Non-pigmented ciliary epithelial cell (primary cell): Measurements from ENCODE around the gene MICALL1.
A peak's percentile ranks its signal among the peaks of the same experiment; 100 is the strongest.

Experiments used
- DNase-seq: peaks from one replicate; pipeline ENCODE4 v3.0.0-alpha.2; 2010; ENCODE audit warnings: low read depth

Gene MICALL1

DNA sequence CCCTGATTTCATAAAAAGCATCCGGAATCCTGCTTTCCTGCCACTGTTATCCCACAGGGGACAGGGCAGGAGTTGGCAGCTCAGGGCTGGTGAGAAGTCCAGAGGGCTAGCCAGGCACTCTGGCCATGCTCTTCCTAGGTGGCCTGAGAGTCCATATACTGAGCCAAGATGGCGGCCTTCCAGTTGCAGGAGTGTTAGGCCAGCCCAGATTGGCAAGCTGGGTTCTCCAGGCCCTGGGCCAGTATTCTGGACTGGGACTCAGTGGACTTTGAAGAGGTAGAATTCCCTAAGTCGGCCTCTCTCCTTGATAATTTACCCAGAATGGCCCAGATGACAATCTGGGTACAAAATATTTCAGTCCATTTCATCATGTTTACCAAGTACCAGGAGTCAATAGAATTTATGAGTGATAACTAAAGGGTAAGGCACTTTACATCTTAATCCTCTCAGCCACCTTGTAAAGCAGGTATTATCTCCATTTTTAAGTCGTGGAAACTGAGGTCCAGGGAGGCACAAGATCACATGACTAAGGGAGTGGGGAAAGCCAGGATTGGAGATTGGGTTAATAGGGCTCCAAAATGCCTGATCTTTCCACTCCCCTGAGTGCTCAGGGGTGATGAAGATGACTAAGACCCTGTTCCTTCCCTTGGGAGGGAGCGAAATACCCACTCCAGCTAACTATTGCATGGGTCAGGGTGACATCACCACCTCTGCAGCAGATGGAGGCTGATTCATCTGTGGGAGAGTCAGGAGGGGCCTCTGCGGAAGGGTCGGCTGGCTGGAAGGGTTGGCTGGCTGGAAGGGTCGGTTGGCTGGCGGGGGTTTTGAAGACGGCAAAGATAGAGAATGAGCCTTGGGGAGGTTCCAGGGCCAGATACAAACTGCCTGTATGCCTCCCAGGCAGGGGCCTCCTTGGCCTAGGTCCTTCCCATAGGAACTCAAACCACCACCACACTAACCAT, 1.2 kb upstream of the MICALL1 start:
- peak; percentile 97 for DNase-seq

DNA sequence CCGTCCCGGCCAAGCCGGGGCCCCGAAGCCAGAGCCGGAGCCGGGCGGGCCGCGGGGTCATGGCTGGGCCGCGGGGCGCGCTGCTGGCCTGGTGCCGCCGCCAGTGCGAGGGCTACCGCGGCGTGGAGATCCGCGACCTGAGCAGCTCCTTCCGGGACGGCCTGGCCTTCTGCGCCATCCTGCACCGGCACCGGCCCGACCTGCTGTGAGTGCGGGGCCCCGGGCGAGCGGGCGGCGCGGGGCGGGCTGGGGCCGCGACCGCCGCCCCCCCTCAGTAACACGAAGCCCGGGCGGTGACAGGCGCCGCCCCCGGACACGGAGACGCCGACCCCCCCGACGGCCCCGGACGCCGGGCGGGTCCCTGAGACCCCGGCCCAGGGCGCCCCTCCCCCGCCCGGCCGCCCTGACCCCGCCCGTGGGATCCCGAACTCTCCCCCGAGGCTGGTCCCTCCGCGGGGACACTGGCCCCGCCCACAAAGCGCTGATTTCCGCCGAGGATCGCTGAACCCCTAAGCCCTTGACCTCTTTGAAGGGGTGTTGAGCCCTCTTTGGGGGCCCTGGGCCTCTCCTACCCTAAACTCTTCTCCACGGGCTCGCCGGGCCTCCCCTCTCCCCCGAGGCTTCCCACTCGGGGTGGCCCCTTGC, 389 bp downstream of the MICALL1 start:
- DNase-seq = no peak

- no peak for DNase-seq
These were observed 1.2 kb downstream of the MICALL1 start for GRCh38 chr22:37907036-37907954.

DNA sequence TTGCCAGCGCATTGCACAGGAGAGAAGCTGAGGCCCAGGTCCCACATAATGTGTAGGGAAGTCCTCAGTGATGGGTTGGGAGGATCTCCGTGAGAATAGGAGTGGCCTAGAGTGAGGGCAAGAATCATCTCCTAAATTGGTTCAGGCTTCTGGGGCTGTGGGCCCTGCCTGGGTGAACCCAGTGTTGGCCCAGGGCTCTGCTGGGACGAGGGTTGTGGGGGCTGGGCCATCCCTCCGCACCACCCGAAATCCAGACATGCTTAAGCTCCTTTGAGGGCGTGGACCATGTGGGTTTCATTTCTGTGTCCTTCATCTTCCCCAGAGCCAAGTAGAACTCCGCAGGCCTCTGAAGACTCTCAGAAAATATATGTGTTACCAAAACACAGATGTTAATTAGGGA, 3.7 kb downstream of the MICALL1 start:
- DNase-seq = no peak

GRCh38 chr22:37910890-37911672, 5.0 kb downstream of the MICALL1 start:
- no peak for DNase-seq

DNA sequence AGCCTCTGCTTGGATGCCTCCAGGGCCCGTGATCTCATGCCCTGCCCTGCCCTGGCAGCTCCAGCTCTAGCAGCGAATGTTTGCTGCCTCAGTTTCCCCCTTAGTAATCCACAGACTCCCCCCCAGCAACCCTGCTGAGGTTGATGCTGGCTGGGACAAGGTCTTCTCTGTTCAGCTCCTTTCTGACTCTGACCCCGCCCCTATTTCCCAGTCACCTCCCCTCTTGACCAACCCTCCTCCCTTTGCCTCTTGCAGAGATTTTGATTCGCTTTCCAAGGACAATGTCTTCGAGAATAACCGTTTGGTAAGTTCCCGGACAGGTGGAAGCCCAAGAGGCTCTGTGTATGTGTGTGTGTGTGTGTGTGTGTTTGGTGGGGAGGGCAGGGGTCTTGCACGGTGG, 5.6 kb downstream of the MICALL1 start:
- DNase-seq = no peak

DNA sequence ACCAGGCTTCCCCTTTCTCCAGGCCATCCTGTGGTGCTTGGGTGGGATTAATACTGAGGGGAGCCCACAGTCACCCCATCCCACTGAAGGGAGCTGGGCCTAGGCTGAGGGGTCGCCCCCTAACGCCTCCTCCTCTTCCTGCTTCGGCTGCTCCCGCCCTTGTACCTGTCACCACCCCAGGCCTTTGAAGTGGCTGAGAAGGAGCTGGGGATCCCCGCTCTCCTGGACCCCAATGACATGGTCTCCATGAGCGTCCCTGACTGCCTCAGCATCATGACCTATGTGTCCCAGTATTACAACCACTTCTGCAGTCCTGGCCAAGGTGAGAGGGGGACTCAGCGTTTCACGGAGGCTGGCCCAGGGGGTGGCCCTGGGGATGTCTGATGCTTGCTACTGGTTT, 6.1 kb downstream of the MICALL1 start:
- no peak for DNase-seq

- no peak for DNase-seq
These were observed 7.2 kb downstream of the MICALL1 start for GRCh38 chr22:37913233-37913721.

DNA sequence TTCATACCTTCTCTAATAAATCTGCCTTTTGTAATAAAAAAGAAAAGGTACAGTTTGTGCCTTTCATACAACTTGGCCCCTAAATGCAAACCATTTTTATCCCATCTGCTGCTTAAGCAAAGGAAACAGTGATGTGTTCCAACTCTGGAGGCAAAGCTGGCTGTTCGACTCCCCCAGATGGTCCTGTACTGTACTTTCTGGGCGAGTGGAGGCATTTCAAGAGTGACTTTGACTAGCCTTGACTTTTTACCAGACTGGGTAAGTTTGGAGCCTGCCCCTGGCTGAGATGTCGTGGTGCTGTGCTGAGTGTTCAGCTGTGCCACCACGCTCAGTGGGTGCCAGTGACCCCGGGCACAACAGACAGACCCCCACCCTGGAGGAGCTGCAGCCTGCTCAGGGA, 10.2 kb downstream of the MICALL1 start:
- no peak for DNase-seq

DNA sequence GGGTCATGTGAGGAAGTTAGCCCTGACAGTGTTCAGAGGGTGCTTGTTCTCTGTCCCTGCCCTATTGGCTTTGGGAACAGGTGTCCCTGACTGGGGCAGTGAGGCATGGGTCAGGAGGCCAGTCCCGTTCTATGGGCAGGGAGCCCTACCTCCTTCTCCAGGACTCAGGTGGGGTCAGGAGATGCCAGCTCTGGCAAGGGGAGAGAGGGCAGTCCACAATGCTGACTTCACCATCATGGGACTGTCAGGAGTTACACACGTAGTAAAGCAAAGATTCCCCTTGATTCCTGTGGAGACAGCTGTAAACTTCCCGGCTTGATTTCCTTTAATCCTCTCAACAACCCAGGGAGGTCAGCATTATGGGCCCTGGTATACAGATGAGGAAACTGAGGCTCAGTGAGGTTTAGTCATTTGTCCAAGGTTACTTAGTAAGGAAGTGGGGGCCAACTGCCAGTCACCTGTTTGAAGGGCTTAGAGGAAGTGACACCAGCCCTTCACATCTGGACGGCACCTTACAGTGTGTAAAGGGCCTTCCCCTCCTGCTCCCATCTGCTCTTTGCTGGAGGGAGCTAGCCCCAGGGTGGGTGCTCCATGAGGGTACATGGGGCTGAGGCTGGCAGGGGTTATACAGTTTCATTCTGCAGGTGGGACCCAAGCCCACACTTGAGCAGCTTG, 11.9 kb downstream of the MICALL1 start:
- DNase-seq = no peak

DNA sequence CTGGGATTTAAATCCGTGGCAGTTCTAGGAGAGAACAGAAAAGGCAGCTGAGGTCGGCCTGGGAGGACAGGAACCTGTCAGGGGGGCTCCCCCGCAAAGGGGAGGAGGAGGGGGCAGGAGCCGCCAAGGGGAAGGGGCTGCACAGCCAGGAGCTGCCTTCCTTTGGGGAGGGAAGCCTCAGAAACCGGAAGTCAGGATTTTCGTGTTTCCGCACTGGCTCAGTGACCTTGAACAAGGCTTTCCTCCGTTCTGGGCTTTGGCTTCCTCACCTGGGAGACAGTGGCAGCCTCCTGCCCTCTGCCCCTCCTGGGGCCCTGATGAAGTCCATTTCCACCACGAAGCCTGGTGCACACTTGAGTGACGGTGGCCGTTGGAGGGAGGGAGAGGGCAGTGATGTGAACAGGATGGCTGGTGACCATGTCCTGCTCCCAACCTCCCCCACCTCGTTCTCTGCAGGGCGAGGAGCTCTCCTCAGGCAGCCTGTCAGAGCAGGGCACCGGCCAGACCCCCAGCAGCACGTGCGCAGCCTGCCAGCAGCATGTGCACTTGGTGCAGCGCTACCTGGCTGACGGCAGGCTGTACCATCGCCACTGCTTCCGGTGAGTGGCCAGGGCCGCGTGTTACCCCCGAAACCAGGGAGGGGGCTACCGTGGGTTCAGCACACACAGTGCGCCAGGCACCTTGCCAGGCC, 12.6 kb downstream of the MICALL1 start:
- no peak for DNase-seq

DNA sequence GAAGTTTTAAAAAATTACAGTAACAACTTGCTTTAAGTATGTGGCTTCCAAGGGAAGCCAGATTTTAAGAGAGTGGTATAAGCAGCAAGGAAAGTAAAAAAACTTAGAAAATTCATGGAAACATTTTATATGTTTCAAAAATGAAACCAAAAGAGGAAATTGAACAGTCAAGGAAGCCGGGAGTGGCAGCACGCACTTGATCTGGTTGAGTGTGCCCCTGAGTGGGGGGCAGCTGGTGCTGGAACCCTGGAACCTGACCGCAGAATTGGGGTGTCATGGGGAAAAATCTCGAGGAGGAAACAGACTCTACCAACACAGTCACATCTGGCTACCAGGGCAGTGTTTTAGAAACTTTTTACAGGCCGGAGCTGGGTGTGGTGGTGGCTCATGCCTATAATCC, 14.0 kb downstream of the MICALL1 start:
- no peak for DNase-seq

DNA sequence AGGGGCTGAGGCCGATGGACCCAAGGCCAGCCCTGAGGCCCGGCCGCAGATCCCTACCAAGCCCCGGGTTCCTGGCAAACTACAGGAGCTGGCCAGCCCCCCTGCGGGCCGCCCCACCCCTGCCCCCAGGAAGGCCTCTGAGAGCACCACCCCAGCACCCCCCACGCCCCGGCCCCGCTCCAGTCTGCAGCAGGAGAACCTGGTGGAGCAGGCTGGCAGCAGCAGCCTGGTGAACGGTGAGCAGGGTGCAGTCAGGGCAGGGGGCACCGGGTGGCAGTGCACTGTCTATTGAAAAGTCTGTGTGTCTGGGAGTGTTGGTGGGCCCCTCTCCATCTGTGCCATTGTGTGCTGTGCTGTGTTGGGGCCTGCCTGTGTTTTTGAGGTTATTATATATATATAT, 16.1 kb downstream of the MICALL1 start:
- no peak for DNase-seq

GRCh38 chr22:37923927-37924326, 17.8 kb downstream of the MICALL1 start:
- no peak for DNase-seq

- DNase-seq = no peak
These were observed 18.4 kb downstream of the MICALL1 start for GRCh38 chr22:37924386-37925065.

DNA sequence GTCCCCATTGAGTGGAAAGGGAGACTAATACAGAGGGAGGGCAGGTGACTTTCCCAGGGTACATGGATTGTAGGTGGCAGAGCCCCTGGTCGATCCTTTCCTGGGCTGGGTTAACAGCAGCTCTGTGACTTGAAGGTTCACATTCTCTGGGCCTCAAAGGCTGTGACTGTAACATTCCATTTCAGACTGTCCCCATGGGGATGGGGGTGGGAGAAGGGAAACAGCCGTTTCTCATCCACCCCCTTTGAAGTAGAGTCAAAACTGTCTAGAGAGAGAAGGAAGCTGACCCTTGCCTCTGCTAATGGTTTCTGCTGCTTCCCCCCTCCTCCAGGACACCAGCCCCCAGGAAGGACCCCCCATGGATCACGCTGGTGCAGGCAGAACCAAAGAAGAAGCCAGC, 19.2 kb downstream of the MICALL1 start:
- DNase-seq = no peak

GRCh38 chr22:37925767-37926166, 19.7 kb downstream of the MICALL1 start:
- no peak for DNase-seq

GRCh38 chr22:37926358-37926757, 20.3 kb downstream of the MICALL1 start:
- DNase-seq = no peak

GRCh38 chr22:37926771-37927636, 20.9 kb downstream of the MICALL1 start:
- DNase-seq = no peak
